ENCODE results near the gene CNOT4.

DNA sequence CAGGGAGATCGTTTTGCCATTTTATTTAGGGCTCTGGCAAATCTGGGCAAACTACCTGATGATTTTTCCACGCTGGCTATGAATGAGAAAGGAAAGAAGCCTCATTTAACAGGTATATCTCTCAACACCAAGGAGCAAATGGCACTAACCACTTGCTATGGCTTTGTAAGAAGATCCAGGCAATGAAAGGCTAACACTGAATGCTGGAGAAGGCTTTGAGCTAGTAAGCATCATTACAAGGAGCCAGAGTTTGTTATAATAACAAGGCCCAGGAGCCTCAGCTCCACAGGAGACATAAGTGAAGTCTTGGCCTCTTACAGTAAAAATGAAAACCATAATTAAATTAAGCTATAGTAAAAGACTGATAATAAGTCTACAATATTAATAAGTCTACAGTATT lies 123.1 kb downstream of the CNOT4 start:
- TF ChIP-seq ZNF416 (CRISPR knock-in tag; IDR thresholded peaks at IDR 0.05) (no peak), GABPB1 (CRISPR knock-in tag; IDR thresholded peaks at IDR 0.05) (no peak), JUN (CRISPR knock-in tag; IDR thresholded peaks at IDR 0.05) (no peak), NFATC4 (CRISPR knock-in tag; IDR thresholded peaks at IDR 0.05) (no peak), ZNF138 (CRISPR knock-in tag; conservative IDR thresholded peaks at IDR 0.05) (no peak), MYBL2 (CRISPR knock-in tag; IDR thresholded peaks at IDR 0.05) (no peak), CREB1 (CRISPR knock-in tag; IDR thresholded peaks at IDR 0.05) (no peak), KAT7 (CRISPR knock-in tag; IDR thresholded peaks at IDR 0.05; ENCODE audit: borderline replicate concordance) (no peak)
- TF ChIP-seq, protein P1, sequence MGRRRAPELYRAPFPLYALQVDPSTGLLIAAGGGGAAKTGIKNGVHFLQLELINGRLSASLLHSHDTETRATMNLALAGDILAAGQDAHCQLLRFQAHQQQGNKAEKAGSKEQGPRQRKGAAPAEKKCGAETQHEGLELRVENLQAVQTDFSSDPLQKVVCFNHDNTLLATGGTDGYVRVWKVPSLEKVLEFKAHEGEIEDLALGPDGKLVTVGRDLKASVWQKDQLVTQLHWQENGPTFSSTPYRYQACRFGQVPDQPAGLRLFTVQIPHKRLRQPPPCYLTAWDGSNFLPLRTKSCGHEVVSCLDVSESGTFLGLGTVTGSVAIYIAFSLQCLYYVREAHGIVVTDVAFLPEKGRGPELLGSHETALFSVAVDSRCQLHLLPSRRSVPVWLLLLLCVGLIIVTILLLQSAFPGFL (CRISPR knock-in tag; IDR thresholded peaks at IDR 0.05; ENCODE audit: borderline replicate concordance), result no peak
- TF ChIP-seq, protein P2, sequence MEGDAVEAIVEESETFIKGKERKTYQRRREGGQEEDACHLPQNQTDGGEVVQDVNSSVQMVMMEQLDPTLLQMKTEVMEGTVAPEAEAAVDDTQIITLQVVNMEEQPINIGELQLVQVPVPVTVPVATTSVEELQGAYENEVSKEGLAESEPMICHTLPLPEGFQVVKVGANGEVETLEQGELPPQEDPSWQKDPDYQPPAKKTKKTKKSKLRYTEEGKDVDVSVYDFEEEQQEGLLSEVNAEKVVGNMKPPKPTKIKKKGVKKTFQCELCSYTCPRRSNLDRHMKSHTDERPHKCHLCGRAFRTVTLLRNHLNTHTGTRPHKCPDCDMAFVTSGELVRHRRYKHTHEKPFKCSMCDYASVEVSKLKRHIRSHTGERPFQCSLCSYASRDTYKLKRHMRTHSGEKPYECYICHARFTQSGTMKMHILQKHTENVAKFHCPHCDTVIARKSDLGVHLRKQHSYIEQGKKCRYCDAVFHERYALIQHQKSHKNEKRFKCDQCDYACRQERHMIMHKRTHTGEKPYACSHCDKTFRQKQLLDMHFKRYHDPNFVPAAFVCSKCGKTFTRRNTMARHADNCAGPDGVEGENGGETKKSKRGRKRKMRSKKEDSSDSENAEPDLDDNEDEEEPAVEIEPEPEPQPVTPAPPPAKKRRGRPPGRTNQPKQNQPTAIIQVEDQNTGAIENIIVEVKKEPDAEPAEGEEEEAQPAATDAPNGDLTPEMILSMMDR (IDR thresholded peaks at IDR 0.05), result no peak
- TF ChIP-seq, protein P3, sequence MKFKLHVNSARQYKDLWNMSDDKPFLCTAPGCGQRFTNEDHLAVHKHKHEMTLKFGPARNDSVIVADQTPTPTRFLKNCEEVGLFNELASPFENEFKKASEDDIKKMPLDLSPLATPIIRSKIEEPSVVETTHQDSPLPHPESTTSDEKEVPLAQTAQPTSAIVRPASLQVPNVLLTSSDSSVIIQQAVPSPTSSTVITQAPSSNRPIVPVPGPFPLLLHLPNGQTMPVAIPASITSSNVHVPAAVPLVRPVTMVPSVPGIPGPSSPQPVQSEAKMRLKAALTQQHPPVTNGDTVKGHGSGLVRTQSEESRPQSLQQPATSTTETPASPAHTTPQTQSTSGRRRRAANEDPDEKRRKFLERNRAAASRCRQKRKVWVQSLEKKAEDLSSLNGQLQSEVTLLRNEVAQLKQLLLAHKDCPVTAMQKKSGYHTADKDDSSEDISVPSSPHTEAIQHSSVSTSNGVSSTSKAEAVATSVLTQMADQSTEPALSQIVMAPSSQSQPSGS (CRISPR knock-in tag; IDR thresholded peaks at IDR 0.05; ENCODE audit: borderline replicate concordance, low read depth), result no peak
- TF ChIP-seq, protein P4, sequence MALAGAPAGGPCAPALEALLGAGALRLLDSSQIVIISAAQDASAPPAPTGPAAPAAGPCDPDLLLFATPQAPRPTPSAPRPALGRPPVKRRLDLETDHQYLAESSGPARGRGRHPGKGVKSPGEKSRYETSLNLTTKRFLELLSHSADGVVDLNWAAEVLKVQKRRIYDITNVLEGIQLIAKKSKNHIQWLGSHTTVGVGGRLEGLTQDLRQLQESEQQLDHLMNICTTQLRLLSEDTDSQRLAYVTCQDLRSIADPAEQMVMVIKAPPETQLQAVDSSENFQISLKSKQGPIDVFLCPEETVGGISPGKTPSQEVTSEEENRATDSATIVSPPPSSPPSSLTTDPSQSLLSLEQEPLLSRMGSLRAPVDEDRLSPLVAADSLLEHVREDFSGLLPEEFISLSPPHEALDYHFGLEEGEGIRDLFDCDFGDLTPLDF (CRISPR knock-in tag; IDR thresholded peaks at IDR 0.05), result no peak

Data from WTC11 (cell line).